ENCODE measurements around the gene CDH26. TPM values are rescaled to one million over a fixed set of nuclear protein-coding genes. Genes with fewer than 3 reads are reported as not detected.
A peak's percentile ranks its signal among the peaks of the same experiment; 100 is the strongest.
"Not testable (repeated sequence)": the region's sequence is repeated elsewhere in the genome, so short reads cannot be mapped to it uniquely, and the experiment has no call there.

CDH26 gene
- total and polyA plus RNA-seq, 2 donors (not counting 3 experiments of a cell fraction or from before 2014, with no cell fraction given): 0.01 TPM; not detected in 1

DNA sequence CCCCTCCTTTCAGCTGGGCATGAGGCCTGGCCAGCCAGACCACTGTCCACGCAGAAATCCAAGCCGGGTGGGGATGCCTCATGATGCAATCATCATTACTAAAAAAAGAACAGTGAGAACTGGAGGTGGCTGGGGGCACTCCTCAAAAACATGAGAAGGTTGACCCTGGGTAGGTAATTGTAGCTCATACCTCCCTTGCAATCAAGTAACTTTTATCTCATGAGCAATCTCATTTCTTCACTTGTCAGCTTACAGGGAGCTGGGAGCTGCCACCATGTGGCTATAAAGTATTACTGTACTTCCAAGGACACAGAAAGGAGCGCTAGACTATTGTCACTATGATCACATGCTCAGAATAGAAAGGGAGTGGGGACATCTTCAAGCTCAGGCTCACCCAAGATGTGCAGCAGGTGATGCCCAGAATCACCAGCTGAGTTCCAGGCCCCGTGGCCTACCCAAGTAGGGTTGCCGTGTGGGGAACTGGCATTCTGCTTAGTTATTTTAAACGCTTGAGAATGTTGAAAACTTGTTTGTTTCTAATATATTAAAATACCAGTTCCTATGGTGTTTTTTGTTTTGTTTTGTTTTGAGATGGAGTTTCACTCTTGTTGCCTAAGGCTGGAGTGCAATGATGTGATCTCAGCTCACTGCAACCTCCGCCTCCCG lies 3.0 kb upstream of the CDH26 start:
- FAIRE-seq: no peak
- dilution Hi-C loops (cut with MboI; ENCODE audit: extremely low pct_ligation_motif_present, low sequenced_read_pairs) (no loop called here), intact Hi-C loops (cut with micrococcal nuclease) (no loop called here)
- no peaks in the 10 kb centered on the region for H3K27me3 ChIP-seq (ENCODE audit: control insufficient read depth in 2 of 2, insufficient read depth in 2 of 2, low read length in 2 of 2)
- no peaks in the 10 kb centered on the region for H3K79me2 ChIP-seq (ENCODE audit: control insufficient read depth, insufficient read depth, low read length)
- no TSS peak for BruUV-seq (replicated peaks)
- H3K4me1 ChIP-seq (ENCODE audit: control insufficient read depth, extremely low read depth, insufficient read depth, low read length): no peaks in the 10 kb centered on the region
- TF ChIP-seq, protein P1, sequence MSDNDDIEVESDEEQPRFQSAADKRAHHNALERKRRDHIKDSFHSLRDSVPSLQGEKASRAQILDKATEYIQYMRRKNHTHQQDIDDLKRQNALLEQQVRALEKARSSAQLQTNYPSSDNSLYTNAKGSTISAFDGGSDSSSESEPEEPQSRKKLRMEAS (IDR thresholded peaks at IDR 0.05; ENCODE audit: insufficient read depth, insufficient read length): no peak
- TF ChIP-seq, protein P2, sequence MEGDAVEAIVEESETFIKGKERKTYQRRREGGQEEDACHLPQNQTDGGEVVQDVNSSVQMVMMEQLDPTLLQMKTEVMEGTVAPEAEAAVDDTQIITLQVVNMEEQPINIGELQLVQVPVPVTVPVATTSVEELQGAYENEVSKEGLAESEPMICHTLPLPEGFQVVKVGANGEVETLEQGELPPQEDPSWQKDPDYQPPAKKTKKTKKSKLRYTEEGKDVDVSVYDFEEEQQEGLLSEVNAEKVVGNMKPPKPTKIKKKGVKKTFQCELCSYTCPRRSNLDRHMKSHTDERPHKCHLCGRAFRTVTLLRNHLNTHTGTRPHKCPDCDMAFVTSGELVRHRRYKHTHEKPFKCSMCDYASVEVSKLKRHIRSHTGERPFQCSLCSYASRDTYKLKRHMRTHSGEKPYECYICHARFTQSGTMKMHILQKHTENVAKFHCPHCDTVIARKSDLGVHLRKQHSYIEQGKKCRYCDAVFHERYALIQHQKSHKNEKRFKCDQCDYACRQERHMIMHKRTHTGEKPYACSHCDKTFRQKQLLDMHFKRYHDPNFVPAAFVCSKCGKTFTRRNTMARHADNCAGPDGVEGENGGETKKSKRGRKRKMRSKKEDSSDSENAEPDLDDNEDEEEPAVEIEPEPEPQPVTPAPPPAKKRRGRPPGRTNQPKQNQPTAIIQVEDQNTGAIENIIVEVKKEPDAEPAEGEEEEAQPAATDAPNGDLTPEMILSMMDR (IDR thresholded peaks at IDR 0.05; ENCODE audit: extremely low read depth in 1 of 2, insufficient read depth in 1 of 2, low read depth in 1 of 2, low read length in 2 of 2): peak in 1 of 2 donors; percentile 9
- TF ChIP-seq GATA2 (IDR thresholded peaks at IDR 0.05; ENCODE audit: insufficient read depth, insufficient read length, low read depth, low read length): peak; percentile 51
- no peak overlapping the region for H2AFZ ChIP-seq (ENCODE audit: low read depth, low read length)
- H3K4me2 ChIP-seq (ENCODE audit: insufficient read depth, low read length): no peak overlapping the region
- no peaks in the 10 kb centered on the region for H4K20me1 ChIP-seq (replicated peaks; ENCODE audit: control insufficient read depth, extremely low read depth, insufficient read depth, low read length)
- no peaks in the 10 kb centered on the region for H3K9me3 ChIP-seq (replicated peaks; ENCODE audit: control insufficient read depth, insufficient read depth, low read length)
- no peaks in the 10 kb centered on the region for H3K9me1 ChIP-seq (replicated peaks; ENCODE audit: control insufficient read depth, extremely low read depth, insufficient read depth, low read length)
- ChIA-PET POLR2A (interaction anchor here (0.8 kb wide), 1 partner anchor 20 kb away, joined by 3 read pairs; no protein-coding TSS in a partner anchor), CTCF (interaction anchor here (0.9 to 1.9 kb wide), 5 partner anchors 9 to 29 kb away, joined by 3 to 9 read pairs (median 3); partner anchors contain the start of genes FAM217B and PPP1R3D)
- no peak overlapping the region for H3K27ac ChIP-seq (ENCODE audit: insufficient read depth, low read depth, low read length)
- no peak overlapping the region for H3K9ac ChIP-seq (replicated peaks; ENCODE audit: extremely low read depth, insufficient read depth, low read length)
- no peak overlapping the region for H3K4me3 ChIP-seq (replicated peaks in 1 of 3; ENCODE audit: insufficient read depth in 1 of 3, low read depth in 1 of 3, low read length in 3 of 3)
- H3K36me3 ChIP-seq (ENCODE audit: control insufficient read depth in 2 of 2, extremely low read depth in 1 of 2, insufficient read depth in 2 of 2, low read length in 2 of 2): no peaks in the 10 kb centered on the region
- peak; percentile 9 for DNase-seq (ENCODE audit: low read depth, low spot score)

DNA sequence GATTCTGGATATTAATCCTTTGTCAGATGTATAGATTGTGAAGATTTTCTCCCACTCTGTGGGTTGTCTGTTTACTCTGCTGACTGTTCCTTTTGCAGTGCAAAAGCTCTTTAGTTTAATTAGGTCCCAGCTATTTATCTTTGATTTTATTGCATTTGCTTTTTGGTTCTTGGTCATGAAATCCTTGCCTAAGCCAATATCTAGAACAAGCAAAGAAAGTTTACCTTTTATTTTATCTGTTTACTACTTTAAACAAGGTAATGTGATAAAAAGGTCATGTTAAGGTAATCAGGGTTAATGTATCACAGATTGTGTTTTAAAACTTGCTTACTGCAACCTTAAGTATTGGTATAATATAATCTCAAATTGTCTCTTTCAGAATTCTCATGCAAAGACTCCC lies 655 bp upstream of the CDH26 start:
- H4K20me1 ChIP-seq (replicated peaks; ENCODE audit: control insufficient read depth, extremely low read depth, insufficient read depth, low read length); H3K9me1 ChIP-seq (replicated peaks; ENCODE audit: control insufficient read depth, extremely low read depth, insufficient read depth, low read length); H3K4me1 ChIP-seq (ENCODE audit: control insufficient read depth, extremely low read depth, insufficient read depth, low read length); H3K4me3 ChIP-seq (replicated peaks in 1 of 3; ENCODE audit: insufficient read depth in 1 of 3, low read depth in 1 of 3, low read length in 3 of 3); BruUV-seq (replicated peaks); H3K27me3 ChIP-seq (ENCODE audit: control insufficient read depth in 2 of 2, insufficient read depth in 2 of 2, low read length in 2 of 2); intact Hi-C loops (cut with micrococcal nuclease); FAIRE-seq; H3K36me3 ChIP-seq (ENCODE audit: control insufficient read depth in 2 of 2, extremely low read depth in 1 of 2, insufficient read depth in 2 of 2, low read length in 2 of 2); H3K4me2 ChIP-seq (ENCODE audit: insufficient read depth, low read length); DNase-seq (ENCODE audit: low read depth, low spot score); H3K9ac ChIP-seq (replicated peaks; ENCODE audit: extremely low read depth, insufficient read depth, low read length); CTCF ChIA-PET; H3K9me3 ChIP-seq (replicated peaks; ENCODE audit: control insufficient read depth, insufficient read depth, low read length); dilution Hi-C loops (cut with MboI; ENCODE audit: extremely low pct_ligation_motif_present, low sequenced_read_pairs); POLR2A ChIA-PET; H3K79me2 ChIP-seq (ENCODE audit: control insufficient read depth, insufficient read depth, low read length); H3K27ac ChIP-seq (ENCODE audit: insufficient read depth, low read depth, low read length); H2AFZ ChIP-seq (ENCODE audit: low read depth, low read length): not testable (repeated sequence)

Measured in endothelial cell of umbilical vein (primary cell).